IgD-negative memory B cell (primary cell): ENCODE data around the gene IFI27. TPM values are rescaled to one million over a fixed set of nuclear protein-coding genes. Genes with fewer than 3 reads are reported as not detected.

ENCODE experiments used
- polyA plus RNA-seq: library from polyadenylated mRNA; unstranded; fragments of 300-500 nt; fragmentation: Illumina TruSeq; gene quantifications from one replicate; pipeline ENCODE4 v1.2.3, GENCODE V29; 2021

Gene IFI27
- polyA plus RNA-seq, 1 donor from 2014 or later = not detected

Other genes starting within 250 kb of the IFI27 start
- not detected for gene FAM181A, start 183.4 kb upstream of the IFI27 start, polyA plus RNA-seq
- gene ASB2, start 134.2 kb upstream of the IFI27 start, polyA plus RNA-seq = 3.8 TPM
- not detected for gene CCDC197, start 113.4 kb upstream of the IFI27 start, polyA plus RNA-seq
- 0.19 TPM for gene OTUB2, start 84.4 kb upstream of the IFI27 start, polyA plus RNA-seq
- 207 TPM for gene DDX24, start 29.5 kb upstream of the IFI27 start, polyA plus RNA-seq
- gene IFI27L1, start 29.4 kb upstream of the IFI27 start, polyA plus RNA-seq = 9.1 TPM
- gene IFI27L2, start 18.9 kb downstream of the IFI27 start, polyA plus RNA-seq = 108 TPM
- 0.48 TPM for gene PPP4R4, start 63.6 kb downstream of the IFI27 start, polyA plus RNA-seq
- not detected for gene SERPINA10, start 182.5 kb downstream of the IFI27 start, polyA plus RNA-seq
- gene SERPINA6, start 212.6 kb downstream of the IFI27 start, polyA plus RNA-seq = not detected